Kidney tubule cell (primary cell): ENCODE results near the gene VPS52.
"Not testable (repeated sequence)": the region's sequence is repeated elsewhere in the genome, so short reads cannot be mapped to it uniquely, and the experiment has no call there.

Experiments
- DNase-seq: peaks from one replicate; pipeline ENCODE4 v3.0.0-alpha.2; 2018; ENCODE audit warnings: low spot score

The VPS52 gene

DNA sequence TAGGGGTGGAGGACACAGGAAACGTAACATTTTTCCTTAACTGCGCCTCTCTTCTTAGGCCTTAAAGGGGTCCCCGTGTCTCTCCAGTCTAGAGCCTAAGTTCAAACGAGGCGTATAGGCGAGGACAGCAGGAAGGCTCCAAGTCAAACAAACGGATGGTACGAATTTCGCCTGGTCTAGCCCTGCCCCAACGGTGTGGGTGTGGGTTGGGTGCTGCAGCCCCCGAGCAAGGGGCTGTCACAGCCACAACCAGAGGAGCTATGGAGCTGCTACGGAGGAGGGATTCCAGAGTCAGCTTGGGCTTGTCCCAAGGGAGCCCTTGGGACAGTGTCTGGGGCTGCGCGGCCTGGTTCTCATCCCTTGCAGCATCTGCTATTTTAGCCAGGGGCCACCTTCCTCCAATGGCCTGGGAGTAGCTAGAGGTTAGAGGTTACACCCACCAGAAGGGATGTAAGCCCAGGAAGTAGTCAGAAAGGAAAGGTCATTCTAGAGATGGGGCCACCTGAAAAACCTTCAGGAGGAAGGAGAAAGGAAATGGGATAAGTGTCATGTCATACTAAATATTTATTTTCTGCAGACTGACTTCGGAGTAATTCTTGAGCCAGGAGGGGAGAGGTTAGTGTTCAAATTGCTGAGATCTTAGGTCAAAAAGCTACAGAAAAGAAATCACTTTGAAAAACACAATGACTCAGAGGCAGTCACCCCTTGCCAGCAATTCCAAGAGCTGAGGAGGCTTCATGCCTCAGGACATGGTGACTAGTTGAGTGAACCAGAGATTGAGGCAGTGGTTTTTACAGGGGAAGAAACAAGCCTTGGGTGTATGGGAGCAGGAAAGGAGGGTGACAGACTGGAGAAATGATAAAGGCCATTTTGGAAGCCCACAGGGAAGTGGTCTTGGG is 21.7 kb downstream of the VPS52 start:
- peak; percentile 82 for DNase-seq

DNA sequence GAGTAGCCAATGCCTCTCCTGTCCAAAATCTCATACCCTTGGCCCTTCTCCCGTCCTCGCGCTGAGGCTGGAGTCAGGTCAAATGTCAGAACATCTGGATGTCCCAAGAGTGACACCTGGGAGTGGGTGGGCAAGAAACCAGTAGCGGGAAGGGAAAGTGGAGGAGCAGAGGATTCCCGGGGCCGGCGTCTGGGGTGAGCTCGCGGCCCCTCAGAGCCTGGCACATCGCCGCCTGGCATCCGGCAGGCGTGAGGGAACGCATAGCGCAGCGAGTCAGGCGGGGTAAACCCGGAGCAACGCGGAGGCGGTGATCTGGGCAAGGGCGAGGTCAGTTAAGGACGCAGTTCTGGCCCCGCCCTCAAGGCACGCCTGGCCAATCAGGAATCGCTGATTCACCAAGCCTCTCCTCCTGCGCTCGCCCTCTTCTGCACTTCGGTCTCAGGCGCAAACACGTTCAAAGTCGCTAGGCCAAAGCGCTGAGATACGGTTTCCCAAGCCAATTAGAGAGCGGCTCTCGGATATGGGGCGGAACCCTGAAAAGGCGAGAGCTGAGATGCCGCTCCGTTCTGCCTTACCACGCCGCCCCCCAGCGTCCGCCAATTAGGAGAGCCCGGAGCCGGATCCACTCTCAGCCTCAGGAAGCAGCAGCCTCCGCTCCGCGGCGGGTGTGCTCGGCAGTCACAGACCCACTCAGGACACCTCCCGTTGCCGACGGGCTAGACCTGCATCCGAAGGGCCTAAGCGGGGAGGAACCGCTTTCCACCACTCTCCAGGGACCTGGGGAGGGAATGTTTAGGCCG is 22.5 kb downstream of the VPS52 start:
- peak; percentile 99 for DNase-seq

DNA sequence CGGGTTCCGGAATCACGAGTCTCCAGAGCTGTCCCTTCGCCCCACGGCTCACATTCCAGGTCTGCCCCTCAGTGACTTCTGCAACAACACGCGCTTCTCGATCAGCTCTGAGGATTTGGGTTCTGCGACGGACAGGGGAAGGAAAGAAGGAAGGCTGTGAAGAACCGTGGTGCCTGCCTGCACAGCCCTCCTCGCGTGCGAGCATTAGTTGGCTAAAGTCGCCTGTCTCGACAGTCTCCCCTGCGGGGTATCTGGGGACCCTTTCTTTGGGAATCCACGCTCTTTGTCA is 23.1 kb downstream of the VPS52 start:
- no peak for DNase-seq

DNA sequence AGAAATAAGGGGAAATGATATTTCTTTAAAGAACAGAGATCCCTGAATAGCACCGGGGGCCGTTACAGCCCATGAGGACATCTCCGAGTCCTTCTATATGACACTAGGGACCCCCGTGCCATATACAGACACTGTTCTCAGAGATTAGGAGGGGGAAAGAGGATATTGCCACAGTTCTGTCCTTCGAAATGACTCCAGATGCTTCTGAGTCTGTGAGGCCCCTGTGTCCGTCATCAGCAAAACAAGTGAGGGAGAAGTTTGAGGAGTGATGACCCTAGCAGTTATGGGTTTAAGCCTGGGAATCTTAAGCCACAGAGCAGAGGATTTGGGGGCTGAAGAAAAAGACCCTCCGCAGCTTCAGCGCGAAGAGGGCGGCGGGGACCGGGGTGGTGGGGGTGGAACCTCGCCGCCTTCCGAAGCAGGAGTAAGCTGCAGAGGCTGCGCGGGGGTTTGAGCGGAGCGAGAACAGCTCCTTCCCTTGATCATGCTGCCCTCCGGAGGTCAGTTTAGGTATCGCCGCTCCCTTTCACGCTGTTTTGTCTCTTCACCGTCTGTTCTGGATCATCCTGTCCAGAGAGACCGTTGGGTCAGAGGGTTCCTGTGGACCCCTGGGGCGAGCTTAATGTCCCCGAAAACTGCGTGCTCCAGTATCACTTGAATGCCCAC is 23.6 kb downstream of the VPS52 start:
- peak; percentile 81 for DNase-seq

DNA sequence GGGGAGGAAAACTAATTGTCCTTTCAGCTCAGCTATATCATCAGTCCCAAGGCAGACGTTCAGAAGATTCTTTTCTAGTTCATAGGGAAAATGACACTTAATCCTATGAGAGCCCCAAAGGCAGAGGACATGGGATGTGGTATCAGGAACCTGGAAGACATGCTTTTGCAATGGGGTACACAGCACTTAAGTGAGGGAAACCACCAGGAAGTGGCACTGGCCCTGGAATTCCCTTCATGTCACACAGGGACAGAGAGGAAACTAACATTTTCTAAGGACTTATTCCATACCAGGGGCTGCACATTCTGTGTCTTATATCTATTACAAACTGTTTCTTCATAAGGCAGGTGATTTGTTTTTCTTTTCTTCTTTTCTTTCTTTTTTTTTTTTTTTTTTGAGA is 28.2 kb downstream of the VPS52 start:
- DNase-seq: no peak

DNA sequence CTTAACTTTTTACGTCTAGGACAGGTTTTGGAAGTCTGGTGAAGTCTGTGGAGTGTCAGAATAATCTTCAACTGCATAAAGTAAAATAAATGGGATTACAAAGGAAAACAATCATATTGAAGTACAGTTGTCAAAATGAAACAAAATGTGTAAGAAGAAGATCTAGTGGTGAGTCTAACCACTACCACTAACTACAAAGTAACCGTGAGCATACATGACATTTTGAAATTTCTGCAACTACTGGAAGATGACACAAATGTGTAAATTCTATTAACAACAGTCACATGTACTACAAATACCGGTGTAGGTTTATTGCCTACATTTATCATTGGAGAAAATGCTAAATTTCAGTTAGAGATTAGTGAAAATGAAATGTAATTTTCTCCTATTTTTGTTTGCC is 29.7 kb downstream of the VPS52 start:
- no peak for DNase-seq

DNA sequence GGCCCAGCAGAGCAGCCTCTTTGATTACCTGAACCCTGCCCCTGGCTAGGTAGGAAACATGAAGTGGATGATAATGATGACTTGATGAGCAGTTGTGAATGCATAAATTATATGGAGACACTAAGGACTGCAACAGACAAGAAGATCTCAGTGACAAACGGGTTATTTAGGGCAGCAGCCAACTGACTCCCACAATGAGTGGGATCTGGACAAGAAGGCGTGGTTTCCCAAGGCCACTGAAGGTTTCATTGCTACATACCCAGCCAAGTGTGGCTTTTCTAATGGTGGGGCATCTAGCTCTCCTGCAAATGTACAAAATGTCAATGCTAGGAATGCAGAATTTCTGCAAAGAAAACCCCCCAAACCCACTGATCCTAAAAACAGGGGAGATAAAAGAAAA is 33.9 kb downstream of the VPS52 start:
- DNase-seq: no peak

DNA sequence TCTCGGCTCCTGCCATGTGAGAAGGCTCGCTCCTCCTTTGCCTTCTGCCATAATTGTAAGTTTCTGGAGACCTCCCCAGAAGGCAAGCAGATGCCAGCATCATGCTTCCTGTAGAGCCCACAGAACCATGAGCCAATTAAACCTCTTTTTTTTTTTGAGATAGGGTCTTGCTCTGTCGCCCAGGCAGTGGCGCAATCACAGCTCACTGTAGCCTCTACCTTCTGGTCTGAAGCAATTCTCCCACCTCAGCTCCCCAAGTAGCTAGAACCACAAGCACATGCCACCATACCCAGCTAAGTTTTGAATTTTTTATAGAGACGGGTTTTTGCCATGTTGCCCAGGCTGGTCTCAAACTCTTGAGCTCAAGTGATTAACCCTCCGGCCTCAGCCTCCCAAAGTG is 34.8 kb downstream of the VPS52 start:
- no peak for DNase-seq

DNA sequence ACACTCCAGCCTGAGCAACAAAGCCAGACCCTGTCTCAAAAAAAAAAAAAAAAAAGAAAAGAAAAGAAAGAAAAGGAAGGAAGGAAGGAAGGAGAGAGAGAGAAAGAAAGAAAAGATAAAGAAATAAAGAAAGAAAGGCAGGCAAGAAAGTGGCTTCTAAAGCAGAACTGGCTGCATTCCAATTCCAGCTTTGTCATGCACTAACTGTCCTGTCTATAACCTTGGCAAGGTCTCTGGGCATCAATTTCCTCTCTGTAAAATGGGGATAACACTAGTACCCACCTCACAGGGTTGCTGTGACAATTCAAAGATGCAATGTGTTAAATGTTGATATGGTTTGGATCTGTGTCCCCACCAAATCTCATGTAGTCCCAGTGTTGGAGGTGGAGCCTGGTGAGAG is 35.3 kb downstream of the VPS52 start:
- no peak for DNase-seq

DNA sequence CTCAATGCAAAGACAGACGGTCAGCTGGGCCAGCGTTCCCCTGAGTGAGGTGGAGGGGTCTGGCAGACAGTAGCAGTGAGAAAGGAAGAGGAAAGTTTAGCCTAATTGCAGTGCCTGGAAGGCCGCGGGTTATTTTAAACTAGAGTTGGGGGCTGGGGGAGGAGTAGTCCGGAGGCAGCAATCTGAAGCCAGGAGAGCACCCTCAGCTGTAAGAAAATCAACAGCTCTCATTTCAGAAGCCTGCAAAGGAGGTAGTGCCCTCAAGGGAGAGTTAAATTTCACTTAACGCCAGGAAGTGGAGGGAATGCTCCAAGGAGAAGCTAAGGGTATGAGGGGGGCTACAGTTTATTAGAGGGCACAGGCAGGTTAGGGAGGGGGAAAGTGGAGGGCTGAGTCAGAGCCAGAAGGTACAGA is 36.4 kb downstream of the VPS52 start:
- DNase-seq: no peak

DNA sequence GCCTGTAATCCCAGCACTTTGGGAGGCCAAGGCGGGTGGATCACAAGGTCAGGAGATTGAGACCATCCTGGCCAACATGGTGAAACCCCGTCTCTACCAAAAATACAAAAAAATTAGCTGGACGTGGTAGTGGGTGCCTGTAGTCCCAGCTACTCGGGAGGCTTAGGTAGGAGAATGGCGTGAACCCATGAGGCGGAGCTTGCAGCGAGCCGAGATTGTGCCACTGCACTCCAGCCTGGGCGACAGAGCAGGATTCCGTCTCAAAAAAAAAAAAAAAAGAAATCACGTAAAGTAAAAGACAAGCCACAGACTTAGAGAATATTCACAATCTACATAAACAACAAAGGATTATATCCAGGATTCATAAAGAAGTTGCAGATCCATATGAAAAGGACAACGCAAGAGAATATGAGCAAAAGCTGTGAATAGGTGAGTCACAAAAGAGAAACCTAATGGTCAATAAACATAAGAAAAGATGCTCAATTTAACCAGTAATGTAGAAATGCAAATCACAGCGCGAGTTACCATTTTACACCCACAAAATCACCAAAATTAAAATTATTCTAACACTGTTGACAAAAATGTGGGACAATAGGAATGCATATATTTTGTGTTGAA is 45.1 kb downstream of the VPS52 start:
- DNase-seq: not testable (repeated sequence)

DNA sequence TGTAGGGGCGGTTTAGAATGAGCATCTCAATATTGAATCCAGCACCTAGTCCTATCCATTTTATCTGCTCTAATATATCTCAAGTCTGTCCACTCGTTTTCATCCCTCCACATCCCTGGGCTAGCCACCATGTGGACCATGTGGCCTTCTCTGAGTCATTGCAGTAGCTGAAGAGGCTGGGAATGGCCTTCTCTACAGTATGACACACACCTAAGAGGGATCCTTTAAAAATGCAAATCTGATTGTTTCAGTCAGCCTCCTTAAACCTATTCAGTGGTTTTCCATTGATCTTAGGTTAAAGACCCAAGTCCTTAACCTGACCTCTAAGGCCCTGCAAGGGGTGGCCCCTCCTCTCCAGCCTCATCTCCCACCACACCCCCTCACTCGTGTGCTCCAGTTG is 54.0 kb downstream of the VPS52 start:
- DNase-seq: no peak

DNA sequence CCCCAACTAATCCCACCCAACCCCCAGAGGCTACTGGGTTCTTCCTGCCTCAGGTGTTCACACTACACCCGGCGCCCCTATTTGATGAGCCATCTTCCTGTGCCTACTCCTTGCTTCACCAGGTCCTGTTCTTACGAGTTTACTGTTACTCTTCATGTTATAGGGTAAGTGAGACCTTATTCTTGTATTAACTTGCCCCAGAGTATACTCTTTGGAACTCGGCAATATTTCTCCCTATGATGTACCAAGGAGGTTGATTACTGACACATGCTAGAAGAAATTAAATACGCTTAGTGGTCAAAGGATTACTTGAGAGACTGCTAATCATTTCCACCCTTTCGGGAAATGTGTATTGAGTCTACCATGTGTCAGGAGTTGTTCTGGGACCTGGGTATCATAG is 54.4 kb downstream of the VPS52 start:
- no peak for DNase-seq

DNA sequence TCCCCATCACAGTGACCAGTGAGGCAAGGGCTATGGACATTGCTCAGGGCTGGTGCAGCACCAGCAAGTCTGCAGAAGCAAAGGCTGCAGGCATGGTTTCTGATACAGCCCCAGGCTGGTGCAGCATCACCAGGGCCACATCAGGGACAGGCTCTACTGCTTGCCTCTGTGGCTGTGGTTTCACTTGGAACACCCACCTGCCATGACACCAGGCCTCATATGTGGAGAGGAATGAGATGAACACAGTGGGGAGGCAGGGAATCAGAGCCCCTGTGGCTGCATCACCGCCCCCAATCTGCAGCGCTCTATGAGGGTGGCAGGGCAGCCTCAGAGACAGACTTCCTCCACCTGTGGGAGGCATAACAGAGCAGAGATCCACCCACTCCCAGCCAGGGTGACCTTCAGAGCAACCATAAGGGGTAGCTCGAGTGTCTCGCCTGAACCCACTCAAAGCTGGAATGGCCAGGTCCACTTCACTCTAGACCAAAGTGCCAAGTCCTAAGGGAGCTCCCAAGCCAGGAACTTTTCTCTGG is 55.5 kb downstream of the VPS52 start:
- DNase-seq: no peak

DNA sequence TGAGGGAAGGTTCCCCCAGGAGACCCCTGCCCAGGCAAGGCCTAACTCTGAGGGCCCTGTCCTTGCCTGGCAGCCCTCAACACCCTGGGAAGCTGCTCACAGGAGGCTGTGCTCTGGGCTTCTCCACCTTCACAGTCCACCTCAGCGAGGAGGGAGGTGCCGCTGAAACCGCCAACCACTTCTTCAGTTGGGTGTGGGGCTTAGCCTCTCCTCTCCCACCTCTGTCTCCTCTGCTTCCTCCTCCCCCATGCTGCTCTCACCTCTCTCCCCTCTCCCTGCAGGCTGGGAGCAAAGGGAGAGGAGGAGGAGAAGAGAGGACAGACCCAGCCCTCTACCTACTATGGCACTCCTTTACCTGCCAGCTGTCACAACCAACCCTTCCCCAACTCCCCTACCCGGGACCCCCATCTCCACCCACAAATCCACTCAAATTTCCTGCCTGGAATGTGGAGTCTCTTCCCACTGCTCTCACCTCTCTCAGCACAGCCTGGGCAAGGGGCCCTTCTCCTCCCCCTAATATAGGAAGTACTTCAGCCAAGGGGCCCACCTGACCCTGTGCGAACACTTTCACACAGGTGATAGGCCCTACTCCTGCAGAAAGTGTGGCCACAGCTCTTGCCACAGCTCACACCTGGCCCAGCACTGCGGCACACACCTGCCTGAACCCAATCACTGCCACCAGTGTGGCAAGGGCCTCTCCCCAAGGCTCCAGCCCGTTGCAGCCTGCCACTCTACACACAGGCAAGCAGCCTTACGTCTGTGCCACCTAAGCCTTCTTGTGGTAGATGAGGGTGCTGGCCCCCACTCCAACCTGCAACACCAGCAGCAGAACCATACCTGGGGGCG is 56.2 kb downstream of the VPS52 start:
- no peak for DNase-seq

DNA sequence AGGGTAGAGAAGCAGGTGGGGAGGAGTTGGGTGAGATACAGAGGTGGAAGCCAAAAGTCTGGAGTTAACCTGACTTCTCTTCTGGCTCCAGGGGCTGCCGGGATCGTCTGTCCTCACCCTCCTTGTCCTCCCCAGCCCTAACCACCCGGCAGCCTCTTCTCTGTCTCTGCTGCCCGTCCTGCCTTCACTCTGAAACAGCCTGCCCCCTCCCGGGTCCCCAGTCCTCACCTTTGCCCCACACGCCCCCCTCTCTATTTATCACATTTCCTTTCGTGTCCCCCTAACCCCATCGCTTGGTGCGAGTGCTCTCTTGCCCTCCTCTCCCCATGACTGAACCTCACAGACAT is 57.7 kb downstream of the VPS52 start:
- DNase-seq: no peak

DNA sequence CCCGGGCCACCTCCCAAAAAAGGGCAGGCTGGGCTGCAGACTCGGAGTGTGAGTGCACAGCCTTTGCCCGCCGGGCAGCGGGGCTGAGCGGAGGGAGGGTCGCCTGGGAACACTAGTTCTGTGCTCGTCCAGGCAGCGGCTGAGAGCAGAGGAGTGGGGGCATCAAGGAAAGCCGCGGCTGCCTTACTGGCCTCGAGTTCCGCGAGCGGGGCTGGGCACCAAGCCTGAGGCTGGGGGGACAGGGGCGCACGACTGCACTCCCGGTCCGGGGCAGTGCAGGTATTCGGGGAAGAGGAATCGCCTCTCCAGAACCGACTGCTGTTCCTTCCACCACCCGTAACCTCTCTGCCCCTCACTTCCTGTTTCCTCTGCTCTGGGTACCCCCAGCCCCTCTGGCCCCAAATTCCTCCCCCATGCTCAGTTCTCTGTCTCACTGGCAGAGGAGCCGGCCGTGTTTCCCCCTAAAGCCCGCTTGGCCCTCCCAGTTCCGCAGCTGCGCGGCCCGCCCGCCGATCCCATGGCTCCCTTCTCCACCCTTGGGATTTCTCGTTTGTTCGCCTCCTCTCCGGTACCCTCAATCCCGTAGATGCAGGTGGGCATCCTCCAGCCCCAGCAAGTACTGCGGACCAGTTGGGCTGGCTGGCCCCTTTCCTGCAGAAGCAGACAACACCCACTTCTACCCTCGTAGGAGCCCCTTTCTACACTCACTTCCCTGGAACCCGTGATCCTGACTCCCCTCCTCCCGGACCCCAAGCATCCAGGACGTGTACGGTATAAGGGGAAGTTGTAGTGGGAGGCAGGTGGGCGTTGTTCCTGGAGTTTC is 58.3 kb downstream of the VPS52 start:
- DNase-seq: no peak

DNA sequence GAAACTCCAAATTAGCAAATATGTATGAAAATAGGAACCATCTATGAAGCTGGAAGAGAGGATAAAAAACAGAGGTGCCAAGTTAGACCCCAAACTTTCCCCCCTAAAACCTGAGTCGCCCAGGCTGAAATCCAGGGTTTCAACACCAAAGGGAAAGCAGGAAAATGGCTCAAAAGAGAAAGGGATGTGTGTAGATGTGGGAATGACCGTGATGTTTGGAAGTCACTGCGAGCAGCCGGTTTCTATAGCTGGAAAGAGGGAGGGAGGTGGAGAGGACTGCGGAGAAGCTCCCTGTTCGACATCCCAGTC is 58.9 kb downstream of the VPS52 start:
- DNase-seq: no peak

DNA sequence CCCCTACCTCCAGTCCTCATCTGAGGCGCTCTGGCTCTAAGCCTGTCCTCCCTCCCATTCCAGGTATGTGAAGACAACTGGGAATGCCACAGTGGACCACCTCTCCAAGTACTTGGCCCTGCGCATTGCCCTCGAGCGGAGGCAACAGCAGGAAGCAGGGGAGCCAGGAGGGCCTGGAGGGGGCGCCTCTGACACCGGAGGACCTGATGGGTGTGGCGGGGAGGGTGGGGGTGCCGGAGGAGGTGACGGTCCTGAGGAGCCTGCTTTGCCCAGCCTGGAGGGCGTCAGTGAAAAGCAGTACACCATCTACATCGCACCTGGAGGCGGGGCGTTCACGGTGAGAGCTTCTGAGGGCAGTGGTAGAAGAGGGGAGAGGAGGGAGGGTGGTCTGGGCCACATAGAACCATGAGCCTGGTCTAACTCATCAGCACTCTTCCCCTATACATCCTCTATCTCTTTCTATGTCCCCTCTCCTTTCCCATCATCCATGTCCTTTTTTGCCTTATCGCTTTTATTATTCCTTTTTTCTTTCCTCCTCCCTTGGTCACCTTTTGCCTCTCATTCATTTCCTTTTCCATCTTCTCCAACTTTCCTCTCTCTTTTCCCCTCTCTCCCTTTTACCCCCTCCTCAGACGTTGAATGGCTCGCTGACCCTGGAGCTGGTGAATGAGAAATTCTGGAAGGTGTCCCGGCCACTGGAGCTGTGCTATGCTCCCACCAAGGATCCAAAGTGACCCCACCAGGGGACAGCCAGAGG is 59.8 kb downstream of the VPS52 start:
- no peak for DNase-seq

DNA sequence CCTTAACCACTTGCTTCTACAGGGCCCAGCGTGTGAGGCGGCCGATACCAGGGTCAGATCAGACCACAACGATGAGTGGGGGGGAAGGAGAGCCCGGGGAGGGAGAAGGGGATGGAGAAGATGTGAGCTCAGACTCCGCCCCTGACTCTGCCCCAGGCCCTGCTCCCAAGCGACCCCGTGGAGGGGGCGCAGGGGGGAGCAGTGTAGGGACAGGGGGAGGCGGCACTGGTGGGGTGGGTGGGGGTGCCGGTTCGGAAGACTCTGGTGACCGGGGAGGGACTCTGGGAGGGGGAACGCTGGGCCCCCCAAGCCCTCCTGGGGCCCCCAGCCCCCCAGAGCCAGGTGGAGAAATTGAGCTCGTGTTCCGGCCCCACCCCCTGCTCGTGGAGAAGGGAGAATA is 60.5 kb downstream of the VPS52 start:
- no peak for DNase-seq
